ENCODE data around the gene IFI27L1.
A peak's percentile ranks its signal among the peaks of the same experiment; 100 is the strongest.

The IFI27L1 gene

DNA sequence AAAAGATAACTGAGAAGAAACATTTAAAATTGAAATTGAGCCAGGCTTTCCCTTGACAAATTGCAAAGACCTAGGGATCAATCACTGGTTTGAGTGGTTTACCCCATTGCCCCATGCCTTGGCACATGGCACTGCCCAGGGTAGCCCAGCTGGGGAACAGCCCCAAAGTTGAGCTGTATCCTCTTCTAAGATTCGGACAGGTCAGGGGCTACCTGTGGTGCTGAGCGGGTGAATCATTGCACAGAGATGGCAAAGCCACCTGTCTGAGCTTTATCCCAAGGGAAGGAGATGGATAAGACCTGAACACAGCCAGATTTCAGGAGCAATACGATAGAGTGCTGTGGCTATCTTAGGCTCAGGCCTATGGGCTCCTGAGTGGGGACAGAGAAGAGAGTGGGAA is 41.3 kb downstream of the IFI27L1 start:
- H3K4me1 ChIP-seq (ENCODE audit: control insufficient read depth, insufficient read depth, low read length), result no peaks in the 10 kb centered on the region
- H3K27me3 ChIP-seq (ENCODE audit: control insufficient read depth, insufficient read depth, low read length, poor library complexity, severe bottlenecking), result no peaks in the 10 kb centered on the region
- no peaks in the 10 kb centered on the region for H3K9me3 ChIP-seq (ENCODE audit: control insufficient read depth, low read length)
- H3K27ac ChIP-seq (ENCODE audit: insufficient read depth, low read depth, low read length, poor library complexity, severe bottlenecking), result no peak overlapping the region
- H3K36me3 ChIP-seq (ENCODE audit: control insufficient read depth, insufficient read depth, low read length), result no peaks in the 10 kb centered on the region
- no peak overlapping the region for H3K4me3 ChIP-seq (ENCODE audit: insufficient read depth, low read depth, low read length)
- 61 to 63% methylated on average over 3 of the region's 3 CpGs for WGBS, 2 experiments

DNA sequence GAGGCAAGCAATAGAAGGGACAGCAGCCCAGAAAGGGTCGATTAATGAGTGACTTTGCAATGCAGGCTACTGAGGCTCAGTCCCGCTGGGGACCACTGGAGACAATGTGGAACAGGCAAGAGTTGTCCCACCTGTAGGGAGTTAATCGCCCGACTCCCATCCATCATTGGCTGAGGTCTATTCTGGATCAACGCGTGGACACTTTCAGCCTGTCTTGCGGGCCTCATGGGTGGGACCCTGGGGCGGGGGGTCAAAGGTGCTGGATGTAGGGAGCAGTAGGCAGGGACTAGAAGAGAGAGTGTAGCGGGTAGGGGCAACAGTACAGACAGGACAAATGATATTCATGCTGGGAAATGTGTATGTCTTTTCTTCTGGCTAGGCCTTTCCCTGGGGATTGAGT is 42.2 kb downstream of the IFI27L1 start:
- Histone ChIP-seq H3K27me3 (ENCODE audit: control insufficient read depth, insufficient read depth, low read length, poor library complexity, severe bottlenecking) (no peaks in the 10 kb centered on the region), H3K27ac (ENCODE audit: insufficient read depth, low read depth, low read length, poor library complexity, severe bottlenecking) (no peak overlapping the region), H3K36me3 (ENCODE audit: control insufficient read depth, insufficient read depth, low read length) (no peaks in the 10 kb centered on the region), H3K4me1 (ENCODE audit: control insufficient read depth, insufficient read depth, low read length) (no peaks in the 10 kb centered on the region), H3K9me3 (ENCODE audit: control insufficient read depth, low read length) (no peaks in the 10 kb centered on the region), H3K4me3 (ENCODE audit: insufficient read depth, low read depth, low read length) (no peak overlapping the region)
- 90 to 94% methylated on average over 9 of the region's 9 CpGs for whole genome bisulfite sequencing, 2 experiments

DNA sequence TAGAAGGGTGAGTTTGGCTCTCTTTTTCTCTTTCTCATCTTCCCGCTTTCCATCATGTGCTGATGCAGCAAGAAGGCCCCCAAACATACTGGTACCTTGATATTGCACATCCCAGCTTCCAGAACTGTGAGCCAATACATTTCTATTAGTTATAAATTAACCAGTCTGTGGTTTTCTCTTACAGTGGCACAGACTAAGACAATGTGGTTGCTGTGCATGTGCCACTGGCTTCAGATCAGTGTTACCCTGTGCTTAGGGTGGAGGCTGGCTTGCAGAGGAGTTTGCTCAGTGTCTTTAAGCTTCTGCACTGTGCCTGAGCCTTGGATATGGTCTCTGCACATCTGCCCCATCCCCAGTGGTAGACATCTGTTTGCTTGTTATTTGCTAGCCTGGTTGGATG is 42.8 kb downstream of the IFI27L1 start:
- no peaks in the 10 kb centered on the region for H3K27me3 ChIP-seq (ENCODE audit: control insufficient read depth, insufficient read depth, low read length, poor library complexity, severe bottlenecking)
- no peak overlapping the region for H3K4me3 ChIP-seq (ENCODE audit: insufficient read depth, low read depth, low read length)
- H3K36me3 ChIP-seq (ENCODE audit: control insufficient read depth, insufficient read depth, low read length), result no peaks in the 10 kb centered on the region
- H3K27ac ChIP-seq (ENCODE audit: insufficient read depth, low read depth, low read length, poor library complexity, severe bottlenecking), result no peak overlapping the region
- 80 to 88% methylated on average over 1 of the region's 1 CpG for WGBS, 2 experiments
- H3K4me1 ChIP-seq (ENCODE audit: control insufficient read depth, insufficient read depth, low read length), result peaks cover 3% of the 10 kb centered on the region
- no peaks in the 10 kb centered on the region for H3K9me3 ChIP-seq (ENCODE audit: control insufficient read depth, low read length)

DNA sequence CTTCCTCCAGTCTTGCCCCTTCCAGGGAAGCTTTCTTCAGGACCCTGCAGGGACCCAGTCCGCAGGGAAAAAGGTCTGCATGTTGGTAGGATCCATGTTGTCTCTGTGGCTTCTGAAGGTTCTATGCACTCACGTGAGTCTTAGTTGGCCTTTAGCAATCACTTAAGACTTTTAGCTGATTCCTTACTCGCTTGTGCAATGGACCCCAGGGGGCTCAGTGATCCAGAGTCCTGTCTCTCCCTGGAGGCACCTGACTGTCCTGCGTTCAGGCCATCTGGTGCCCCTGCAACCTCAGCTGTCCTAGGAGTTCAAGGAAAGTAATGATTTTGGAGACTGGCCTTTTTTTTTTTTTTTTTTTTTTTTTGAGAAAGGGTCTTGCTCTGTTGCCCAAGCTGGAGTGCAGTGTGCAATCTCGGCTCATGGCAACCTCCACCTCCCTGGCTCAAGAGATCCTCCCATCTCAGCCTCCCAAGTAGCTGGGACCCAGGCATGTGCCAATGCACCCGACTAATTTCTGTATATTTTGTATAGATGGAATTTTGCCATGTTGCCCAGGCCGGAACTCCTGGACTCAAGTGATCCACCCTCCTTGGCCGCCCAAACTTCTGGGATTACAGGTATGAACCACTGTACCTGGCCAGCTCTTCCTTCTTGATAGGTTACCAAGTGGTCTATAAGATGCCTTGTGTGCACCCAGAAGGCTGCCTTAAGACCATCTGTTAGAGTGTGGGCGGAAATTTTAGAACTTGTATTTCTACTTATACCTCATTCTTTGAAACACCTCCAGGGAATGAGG is 43.7 kb downstream of the IFI27L1 start:
- Histone ChIP-seq H3K9me3 (ENCODE audit: control insufficient read depth, low read length) (no peaks in the 10 kb centered on the region), H3K4me1 (ENCODE audit: control insufficient read depth, insufficient read depth, low read length) (peaks cover 3% of the 10 kb centered on the region), H3K36me3 (ENCODE audit: control insufficient read depth, insufficient read depth, low read length) (no peaks in the 10 kb centered on the region), H3K27ac (ENCODE audit: insufficient read depth, low read depth, low read length, poor library complexity, severe bottlenecking) (no peak overlapping the region), H3K27me3 (ENCODE audit: control insufficient read depth, insufficient read depth, low read length, poor library complexity, severe bottlenecking) (no peaks in the 10 kb centered on the region), H3K4me3 (ENCODE audit: insufficient read depth, low read depth, low read length) (no peak overlapping the region)
- WGBS, 2 experiments, result 91 to 94% methylated on average over 8 of the region's 9 CpGs

DNA sequence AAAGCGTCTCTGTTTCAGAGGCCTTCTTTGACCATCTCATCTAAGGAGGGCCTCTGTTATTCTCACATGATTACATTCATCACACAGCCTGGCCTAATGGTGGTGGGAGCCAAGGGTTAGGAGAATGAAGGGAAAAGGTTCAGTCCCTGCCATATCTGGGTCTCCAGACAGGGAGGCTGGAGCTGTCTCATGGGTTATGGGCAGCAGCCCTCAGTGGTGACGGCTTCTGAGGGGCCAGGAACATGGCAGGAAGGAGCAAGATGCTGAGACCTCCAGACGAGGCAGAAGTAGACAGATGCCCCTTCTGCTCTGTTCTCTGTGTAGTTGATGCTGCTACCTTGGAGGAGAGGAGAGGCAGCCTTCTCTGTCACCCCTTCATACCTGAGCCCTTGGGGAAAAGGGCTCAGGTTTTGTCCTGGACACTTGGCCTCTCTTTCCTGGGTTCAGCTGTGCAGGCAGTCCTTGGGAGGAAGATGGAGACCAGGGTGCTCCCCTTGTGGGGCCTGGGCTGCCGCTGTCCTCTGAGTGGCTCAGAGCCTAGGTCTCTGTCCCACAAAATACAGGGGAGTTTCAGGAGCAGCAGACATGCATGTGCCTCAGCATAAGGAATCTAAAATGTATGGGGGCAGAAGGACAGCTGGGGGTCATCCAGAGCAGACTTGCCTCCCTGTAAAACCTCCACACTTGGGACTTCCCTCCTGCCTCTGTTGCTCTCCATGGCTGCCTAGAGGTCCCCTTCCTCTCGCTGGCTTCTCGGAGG is 44.7 kb downstream of the IFI27L1 start:
- 92 to 96% methylated on average over 6 of the region's 6 CpGs for WGBS, 2 experiments
- H3K27ac ChIP-seq (ENCODE audit: insufficient read depth, low read depth, low read length, poor library complexity, severe bottlenecking), result no peak overlapping the region
- H3K9me3 ChIP-seq (ENCODE audit: control insufficient read depth, low read length), result no peaks in the 10 kb centered on the region
- H3K4me1 ChIP-seq (ENCODE audit: control insufficient read depth, insufficient read depth, low read length), result peaks cover 3% of the 10 kb centered on the region
- H3K4me3 ChIP-seq (ENCODE audit: insufficient read depth, low read depth, low read length), result no peak overlapping the region
- no peaks in the 10 kb centered on the region for H3K27me3 ChIP-seq (ENCODE audit: control insufficient read depth, insufficient read depth, low read length, poor library complexity, severe bottlenecking)
- no peaks in the 10 kb centered on the region for H3K36me3 ChIP-seq (ENCODE audit: control insufficient read depth, insufficient read depth, low read length)

DNA sequence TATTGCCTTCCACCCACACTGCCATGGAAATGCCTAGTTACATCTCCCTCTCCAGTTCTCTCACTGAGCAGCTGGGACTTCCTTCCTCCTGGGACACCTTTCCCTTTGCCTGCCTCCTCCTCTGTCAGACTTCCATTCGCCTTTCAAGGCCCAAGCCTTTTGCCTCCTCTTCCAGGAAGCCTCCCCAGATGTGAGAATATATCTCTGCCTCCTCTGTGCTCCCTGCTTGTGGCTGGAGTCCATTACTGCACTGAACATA is 45.2 kb downstream of the IFI27L1 start:
- H3K36me3 ChIP-seq (ENCODE audit: control insufficient read depth, insufficient read depth, low read length), result no peaks in the 10 kb centered on the region
- WGBS, 2 experiments, result 78 to 79% methylated on average over 1 of the region's 1 CpG
- H3K27me3 ChIP-seq (ENCODE audit: control insufficient read depth, insufficient read depth, low read length, poor library complexity, severe bottlenecking), result no peaks in the 10 kb centered on the region
- H3K4me3 ChIP-seq (ENCODE audit: insufficient read depth, low read depth, low read length), result no peak overlapping the region
- H3K27ac ChIP-seq (ENCODE audit: insufficient read depth, low read depth, low read length, poor library complexity, severe bottlenecking), result no peak overlapping the region
- H3K9me3 ChIP-seq (ENCODE audit: control insufficient read depth, low read length), result no peaks in the 10 kb centered on the region
- H3K4me1 ChIP-seq (ENCODE audit: control insufficient read depth, insufficient read depth, low read length), result peaks cover 3% of the 10 kb centered on the region

DNA sequence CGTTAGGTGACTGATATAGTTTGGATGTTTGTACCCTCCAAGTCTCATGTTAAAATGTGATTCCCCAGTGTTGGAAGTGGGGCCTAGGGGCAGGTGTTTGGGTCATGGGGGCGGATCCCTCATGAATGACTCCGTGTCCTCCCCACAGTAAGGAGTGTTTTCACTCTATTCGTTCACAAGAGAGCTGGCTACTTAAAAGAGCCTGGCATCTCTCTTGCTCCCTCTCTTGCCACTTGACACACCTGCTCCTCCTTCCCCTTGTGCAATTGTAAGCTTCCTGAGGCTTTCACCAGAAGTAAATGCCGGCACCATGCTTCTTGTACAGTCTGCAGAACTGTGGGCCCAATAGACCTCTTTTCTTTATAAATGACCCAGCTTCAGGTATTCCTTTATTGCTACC is 45.7 kb downstream of the IFI27L1 start:
- Histone ChIP-seq H3K36me3 (ENCODE audit: control insufficient read depth, insufficient read depth, low read length) (no peaks in the 10 kb centered on the region), H3K27ac (ENCODE audit: insufficient read depth, low read depth, low read length, poor library complexity, severe bottlenecking) (no peak overlapping the region), H3K4me1 (ENCODE audit: control insufficient read depth, insufficient read depth, low read length) (peaks cover 3% of the 10 kb centered on the region), H3K4me3 (ENCODE audit: insufficient read depth, low read depth, low read length) (no peak overlapping the region), H3K27me3 (ENCODE audit: control insufficient read depth, insufficient read depth, low read length, poor library complexity, severe bottlenecking) (no peaks in the 10 kb centered on the region), H3K9me3 (ENCODE audit: control insufficient read depth, low read length) (no peaks in the 10 kb centered on the region)
- WGBS, 2 experiments, result 86 to 88% methylated on average over 5 of the region's 5 CpGs

DNA sequence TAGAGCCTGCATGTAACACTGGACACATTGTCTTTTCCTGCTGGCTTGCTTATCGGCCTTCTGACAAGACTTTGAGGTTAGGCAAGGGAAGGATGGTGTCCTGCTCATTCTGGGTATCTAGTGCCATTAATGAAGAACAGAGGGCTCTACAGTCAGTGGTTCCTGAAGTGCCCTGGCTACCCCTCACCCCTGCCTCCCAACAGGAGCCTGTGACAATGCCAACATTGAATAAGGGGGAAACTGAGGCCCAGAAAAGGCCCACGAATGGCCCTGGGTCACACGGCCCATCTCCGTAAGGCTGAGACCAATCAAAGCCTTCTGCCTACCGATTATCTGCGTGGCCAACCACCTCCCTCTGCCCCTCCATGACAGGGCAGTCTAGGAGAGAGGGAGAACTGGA is 46.2 kb downstream of the IFI27L1 start:
- 96 to 97% methylated on average over 6 of the region's 6 CpGs for WGBS, 2 experiments
- no peak overlapping the region for H3K27ac ChIP-seq (ENCODE audit: insufficient read depth, low read depth, low read length, poor library complexity, severe bottlenecking)
- no peaks in the 10 kb centered on the region for H3K36me3 ChIP-seq (ENCODE audit: control insufficient read depth, insufficient read depth, low read length)
- H3K4me3 ChIP-seq (ENCODE audit: insufficient read depth, low read depth, low read length), result no peak overlapping the region
- no peaks in the 10 kb centered on the region for H3K9me3 ChIP-seq (ENCODE audit: control insufficient read depth, low read length)
- peaks cover 3% of the 10 kb centered on the region for H3K4me1 ChIP-seq (ENCODE audit: control insufficient read depth, insufficient read depth, low read length)
- H3K27me3 ChIP-seq (ENCODE audit: control insufficient read depth, insufficient read depth, low read length, poor library complexity, severe bottlenecking), result no peaks in the 10 kb centered on the region

DNA sequence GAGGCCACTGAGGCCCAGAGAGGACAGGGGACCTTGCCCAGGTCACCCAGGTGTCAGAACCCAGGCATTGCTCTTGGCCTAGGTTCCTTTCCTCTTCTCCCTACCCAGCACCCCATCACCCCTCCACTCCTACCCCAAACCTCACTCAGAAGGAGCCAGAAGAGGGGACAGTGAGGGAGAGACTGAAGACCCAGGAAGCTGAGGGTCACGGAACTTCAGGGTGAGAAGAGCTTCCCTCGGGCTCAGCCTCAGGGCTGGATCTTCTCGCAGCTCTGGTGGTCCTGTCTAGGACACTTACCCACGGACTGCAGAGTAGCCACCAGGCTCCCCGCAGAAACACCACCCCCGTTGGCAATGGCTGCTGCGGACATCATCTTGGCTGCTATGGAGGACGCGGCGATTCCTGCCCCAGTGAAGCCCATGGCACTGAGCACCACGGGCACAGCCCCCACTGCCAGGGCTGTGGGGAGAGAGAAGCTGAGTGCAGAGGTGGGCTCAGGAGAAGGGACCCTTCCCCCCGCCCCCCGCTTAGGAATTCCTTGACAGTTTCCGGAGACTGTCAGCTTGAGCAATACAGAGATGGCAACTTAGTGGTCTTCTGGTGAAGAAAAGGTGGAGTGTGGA is 47.2 kb downstream of the IFI27L1 start:
- H3K9me3 ChIP-seq (ENCODE audit: control insufficient read depth, low read length), result no peaks in the 10 kb centered on the region
- no peak overlapping the region for H3K27ac ChIP-seq (ENCODE audit: insufficient read depth, low read depth, low read length, poor library complexity, severe bottlenecking)
- H3K4me1 ChIP-seq (ENCODE audit: control insufficient read depth, insufficient read depth, low read length), result peaks cover 3% of the 10 kb centered on the region
- H3K4me3 ChIP-seq (ENCODE audit: insufficient read depth, low read depth, low read length), result peak overlapping the region; percentile 53
- 84 to 87% methylated on average over 14 of the region's 14 CpGs for WGBS, 2 experiments
- H3K27me3 ChIP-seq (ENCODE audit: control insufficient read depth, insufficient read depth, low read length, poor library complexity, severe bottlenecking), result no peaks in the 10 kb centered on the region
- no peaks in the 10 kb centered on the region for H3K36me3 ChIP-seq (ENCODE audit: control insufficient read depth, insufficient read depth, low read length)

DNA sequence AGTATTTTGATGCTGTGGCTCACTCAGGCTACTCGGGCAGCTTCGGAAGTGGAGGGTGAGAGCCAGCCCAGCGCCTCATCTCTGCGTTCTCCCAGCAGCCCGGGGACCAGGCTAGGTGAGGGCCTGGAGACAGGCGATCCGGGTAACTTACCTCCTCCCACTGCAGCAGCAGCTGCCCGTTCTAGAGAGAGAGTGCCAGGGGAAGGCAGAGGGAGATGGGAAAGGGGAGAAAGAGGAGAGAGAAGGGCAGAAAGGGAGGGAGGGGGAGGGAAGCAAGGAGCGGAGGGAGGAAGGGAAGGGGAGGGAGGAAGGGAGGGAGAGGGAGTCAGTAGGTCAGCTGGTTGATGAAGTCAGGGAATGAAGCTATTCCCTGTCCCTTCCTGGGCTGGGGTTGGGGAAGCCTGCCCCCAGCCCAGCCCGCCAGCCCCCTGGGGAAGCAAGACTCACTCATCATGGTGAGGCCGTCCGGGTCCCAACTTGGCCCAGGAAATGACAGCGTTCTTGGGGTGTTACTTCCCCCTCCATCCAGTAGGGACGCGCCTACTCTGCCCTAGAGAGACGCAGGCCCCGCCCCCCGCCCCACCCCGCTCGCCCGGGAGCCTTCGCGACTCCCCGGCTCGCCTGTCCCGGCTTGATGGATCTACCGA is 48.1 kb downstream of the IFI27L1 start, which contains the start of gene IFI27L2:
Gene IFI27L2, minus strand, starts transcription at position 494 of the 647 bp plus-strand sequence. Its CDS starts 40 bp downstream, at position 454.
- 1 to 2% methylated on average over 27 of the region's 27 CpGs for WGBS, 2 experiments
- no peaks in the 10 kb centered on the region for H3K36me3 ChIP-seq (ENCODE audit: control insufficient read depth, insufficient read depth, low read length)
- H3K9me3 ChIP-seq (ENCODE audit: control insufficient read depth, low read length), result no peaks in the 10 kb centered on the region
- H3K4me3 ChIP-seq (ENCODE audit: insufficient read depth, low read depth, low read length), result peak within 1 kb of the TSS; percentile 53
- H3K4me1 ChIP-seq (ENCODE audit: control insufficient read depth, insufficient read depth, low read length), result peaks cover 3% of the 10 kb centered on the region
- peak within 1 kb of the TSS; percentile 53 for H3K27ac ChIP-seq (ENCODE audit: insufficient read depth, low read depth, low read length, poor library complexity, severe bottlenecking)
- no peaks in the 10 kb centered on the region for H3K27me3 ChIP-seq (ENCODE audit: control insufficient read depth, insufficient read depth, low read length, poor library complexity, severe bottlenecking)
